ENCODE results near the gene UBR2. TPM values are rescaled to one million over a fixed set of nuclear protein-coding genes. Genes with fewer than 3 reads are reported as not detected.

Gene UBR2
- total and polyA plus RNA-seq, 2 experiments from 2014 or later = 10.9 to 22.6 TPM

DNA sequence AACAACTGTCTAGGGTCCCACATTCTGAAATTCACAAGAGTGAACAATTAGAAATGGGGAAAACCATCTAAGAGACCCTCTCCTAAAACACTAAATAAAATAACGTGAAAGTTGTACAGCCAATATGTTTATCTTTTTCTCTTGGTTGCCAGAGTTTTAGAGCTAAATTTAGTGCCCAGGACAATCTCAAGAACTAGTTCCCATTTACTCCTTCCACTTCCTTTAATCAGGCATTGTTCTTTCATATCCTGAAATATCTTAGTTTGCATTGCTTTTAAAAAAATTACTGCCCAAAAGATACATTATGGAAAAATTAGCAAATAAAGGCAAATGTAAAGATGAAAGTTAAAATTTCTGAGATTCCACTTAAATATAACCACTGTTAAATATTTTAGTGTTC lies 33.1 kb upstream of the UBR2 start:
- H3K27ac ChIP-seq = no peak overlapping the region
- TF ChIP-seq, protein P1, sequence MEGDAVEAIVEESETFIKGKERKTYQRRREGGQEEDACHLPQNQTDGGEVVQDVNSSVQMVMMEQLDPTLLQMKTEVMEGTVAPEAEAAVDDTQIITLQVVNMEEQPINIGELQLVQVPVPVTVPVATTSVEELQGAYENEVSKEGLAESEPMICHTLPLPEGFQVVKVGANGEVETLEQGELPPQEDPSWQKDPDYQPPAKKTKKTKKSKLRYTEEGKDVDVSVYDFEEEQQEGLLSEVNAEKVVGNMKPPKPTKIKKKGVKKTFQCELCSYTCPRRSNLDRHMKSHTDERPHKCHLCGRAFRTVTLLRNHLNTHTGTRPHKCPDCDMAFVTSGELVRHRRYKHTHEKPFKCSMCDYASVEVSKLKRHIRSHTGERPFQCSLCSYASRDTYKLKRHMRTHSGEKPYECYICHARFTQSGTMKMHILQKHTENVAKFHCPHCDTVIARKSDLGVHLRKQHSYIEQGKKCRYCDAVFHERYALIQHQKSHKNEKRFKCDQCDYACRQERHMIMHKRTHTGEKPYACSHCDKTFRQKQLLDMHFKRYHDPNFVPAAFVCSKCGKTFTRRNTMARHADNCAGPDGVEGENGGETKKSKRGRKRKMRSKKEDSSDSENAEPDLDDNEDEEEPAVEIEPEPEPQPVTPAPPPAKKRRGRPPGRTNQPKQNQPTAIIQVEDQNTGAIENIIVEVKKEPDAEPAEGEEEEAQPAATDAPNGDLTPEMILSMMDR (IDR thresholded peaks at IDR 0.05; ENCODE audit: low read depth, low read length) = no peak
- no peaks in the 10 kb centered on the region for H3K4me1 ChIP-seq (ENCODE audit: low read depth)
- no peak overlapping the region for H3K4me3 ChIP-seq
- DNase-seq (ENCODE audit: low read depth in 1 of 2, low spot score in 1 of 2) = no peak
- no peaks in the 10 kb centered on the region for H3K9me3 ChIP-seq (ENCODE audit: low read depth)
- no peaks in the 10 kb centered on the region for H3K36me3 ChIP-seq
- no peaks in the 10 kb centered on the region for H3K27me3 ChIP-seq

DNA sequence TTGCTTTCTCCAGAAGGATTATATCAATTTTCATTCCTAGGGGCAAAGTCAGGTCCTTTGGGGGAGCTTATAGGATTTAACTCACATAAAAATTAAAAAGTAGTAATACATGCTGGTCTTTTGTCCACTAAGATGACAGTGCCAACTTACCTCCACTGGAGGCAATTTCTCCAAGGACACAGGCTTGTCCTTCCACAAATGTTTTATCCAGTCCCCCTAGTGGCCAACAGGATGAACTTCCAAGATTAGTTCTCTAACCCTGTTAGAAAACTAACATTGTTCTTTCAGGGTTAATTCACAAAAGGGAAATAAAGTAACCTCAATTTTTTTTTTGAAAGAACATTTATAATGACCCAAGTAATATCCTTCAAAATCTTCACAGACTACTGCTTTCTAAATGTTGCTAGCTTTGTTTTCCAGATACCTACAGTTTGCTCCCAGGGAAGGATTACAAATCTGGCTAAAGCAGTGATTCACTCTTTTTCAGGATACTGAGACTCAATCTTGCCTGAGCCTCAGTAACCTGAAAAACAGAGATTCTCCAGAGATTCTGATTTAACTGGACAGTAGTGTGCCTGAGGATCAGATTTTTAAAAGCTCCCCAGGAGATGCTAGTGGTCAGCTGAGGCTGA lies 31.7 kb upstream of the UBR2 start:
- H3K27me3 ChIP-seq = no peaks in the 10 kb centered on the region
- TF ChIP-seq, protein P1 (IDR thresholded peaks at IDR 0.05; ENCODE audit: low read depth, low read length) = peak; percentile 80
- no peaks in the 10 kb centered on the region for H3K36me3 ChIP-seq
- H3K4me3 ChIP-seq = no peak overlapping the region
- H3K27ac ChIP-seq = no peak overlapping the region
- no peaks in the 10 kb centered on the region for H3K9me3 ChIP-seq (ENCODE audit: low read depth)
- peak; percentile 77 to 80 for DNase-seq (ENCODE audit: low read depth in 1 of 2, low spot score in 1 of 2)
- no peaks in the 10 kb centered on the region for H3K4me1 ChIP-seq (ENCODE audit: low read depth)

DNA sequence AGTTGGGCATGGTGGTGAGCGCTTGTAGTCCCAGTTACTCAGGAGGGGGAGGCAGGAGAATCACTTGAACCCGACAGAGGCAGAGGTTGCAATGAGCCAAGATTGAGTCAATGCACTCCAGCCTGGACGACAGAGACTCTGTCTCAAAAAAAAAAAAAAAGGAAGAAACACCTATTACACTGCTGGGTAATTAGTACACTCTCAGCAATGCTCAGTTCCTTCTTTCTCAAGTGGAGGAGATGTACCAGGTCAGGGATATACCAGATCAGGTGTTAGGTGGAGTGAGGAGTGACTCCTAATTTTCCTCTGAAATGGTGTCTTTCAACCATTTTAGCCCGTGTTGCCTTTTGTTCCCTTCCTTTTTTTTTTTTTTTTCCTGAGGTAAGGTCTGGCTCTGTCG lies 30.0 kb upstream of the UBR2 start:
- no peaks in the 10 kb centered on the region for H3K4me1 ChIP-seq (ENCODE audit: low read depth)
- no peaks in the 10 kb centered on the region for H3K36me3 ChIP-seq
- no peak overlapping the region for H3K27ac ChIP-seq
- H3K27me3 ChIP-seq = no peaks in the 10 kb centered on the region
- H3K4me3 ChIP-seq = no peak overlapping the region
- TF ChIP-seq, protein P1 (IDR thresholded peaks at IDR 0.05; ENCODE audit: low read depth, low read length) = no peak
- no peak for DNase-seq (ENCODE audit: low read depth in 1 of 2, low spot score in 1 of 2)
- H3K9me3 ChIP-seq (ENCODE audit: low read depth) = no peaks in the 10 kb centered on the region

DNA sequence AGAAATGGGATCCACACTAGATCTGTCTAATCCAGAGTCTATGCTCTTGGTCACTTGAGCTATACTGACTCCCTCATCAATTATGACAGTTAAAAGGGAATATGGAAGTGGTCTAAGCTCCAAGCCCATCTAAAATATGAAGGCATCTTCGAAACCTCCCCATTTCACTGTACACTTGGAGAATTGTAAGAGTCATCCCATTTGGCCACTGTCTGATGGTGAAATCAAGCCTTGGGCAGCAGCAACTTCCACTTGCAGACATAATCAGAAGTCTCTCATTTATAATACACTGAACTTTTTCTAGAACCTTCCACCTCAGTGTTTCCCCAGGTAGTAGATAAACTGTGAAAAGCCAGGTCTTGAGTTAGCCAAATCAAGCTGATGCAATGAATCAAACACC lies 26.3 kb upstream of the UBR2 start:
- Histone ChIP-seq H3K27me3 (no peaks in the 10 kb centered on the region), H3K4me1 (ENCODE audit: low read depth) (no peaks in the 10 kb centered on the region), H3K9me3 (ENCODE audit: low read depth) (no peaks in the 10 kb centered on the region), H3K36me3 (no peaks in the 10 kb centered on the region), H3K27ac (no peak overlapping the region), H3K4me3 (no peak overlapping the region)
- TF ChIP-seq, protein P1 (IDR thresholded peaks at IDR 0.05; ENCODE audit: low read depth, low read length) = no peak
- DNase-seq (ENCODE audit: low read depth in 1 of 2, low spot score in 1 of 2) = no peak

DNA sequence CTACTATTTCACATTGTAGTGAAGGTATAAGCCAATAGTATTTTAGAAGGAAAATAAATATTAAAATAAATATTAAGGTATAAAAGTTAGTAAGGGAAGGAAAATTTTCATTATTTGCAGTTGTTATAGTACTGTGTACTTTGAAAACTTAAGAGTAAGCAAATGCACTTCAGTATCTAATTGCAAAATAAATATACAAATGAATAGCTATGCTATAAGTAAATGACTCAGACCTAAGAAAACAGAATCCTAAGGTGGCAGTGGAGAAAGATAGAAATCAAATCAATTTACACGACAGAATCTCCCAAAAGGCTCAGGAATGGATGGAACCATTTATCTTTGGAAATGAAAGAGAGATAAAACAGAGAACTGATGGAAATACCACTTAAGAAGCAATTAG lies 24.7 kb upstream of the UBR2 start:
- H3K4me1 ChIP-seq (ENCODE audit: low read depth) = no peaks in the 10 kb centered on the region
- no peaks in the 10 kb centered on the region for H3K9me3 ChIP-seq (ENCODE audit: low read depth)
- TF ChIP-seq, protein P1 (IDR thresholded peaks at IDR 0.05; ENCODE audit: low read depth, low read length) = no peak
- H3K4me3 ChIP-seq = no peak overlapping the region
- no peak for DNase-seq (ENCODE audit: low read depth in 1 of 2, low spot score in 1 of 2)
- H3K27ac ChIP-seq = no peak overlapping the region
- no peaks in the 10 kb centered on the region for H3K27me3 ChIP-seq
- H3K36me3 ChIP-seq = no peaks in the 10 kb centered on the region
